Loucy (cell line): ENCODE data around the gene PPP1R16B.

Experiments
- EZH2phosphoT487 ChIP-seq: fragments of 200-600 bp; IDR thresholded peaks from 2 replicates; pipeline ENCODE4 v1.6.1; 2018; ENCODE audit warnings: antibody characterized with exemption, mild to moderate bottlenecking, moderate library complexity, borderline replicate concordance
- TF ChIP-seq, protein P1 (sequence below): fragments of 200-600 bp; sonication (generic); conservative IDR thresholded peaks from 2 replicates; pipeline ENCODE4 v1.5.1; 2014; ENCODE audit warnings: mild to moderate bottlenecking, antibody characterized with exemption, low read length

GRCh38 chr20:38935967-38936407, 130.5 kb downstream of the PPP1R16B start:
- TF ChIP-seq, protein P1, sequence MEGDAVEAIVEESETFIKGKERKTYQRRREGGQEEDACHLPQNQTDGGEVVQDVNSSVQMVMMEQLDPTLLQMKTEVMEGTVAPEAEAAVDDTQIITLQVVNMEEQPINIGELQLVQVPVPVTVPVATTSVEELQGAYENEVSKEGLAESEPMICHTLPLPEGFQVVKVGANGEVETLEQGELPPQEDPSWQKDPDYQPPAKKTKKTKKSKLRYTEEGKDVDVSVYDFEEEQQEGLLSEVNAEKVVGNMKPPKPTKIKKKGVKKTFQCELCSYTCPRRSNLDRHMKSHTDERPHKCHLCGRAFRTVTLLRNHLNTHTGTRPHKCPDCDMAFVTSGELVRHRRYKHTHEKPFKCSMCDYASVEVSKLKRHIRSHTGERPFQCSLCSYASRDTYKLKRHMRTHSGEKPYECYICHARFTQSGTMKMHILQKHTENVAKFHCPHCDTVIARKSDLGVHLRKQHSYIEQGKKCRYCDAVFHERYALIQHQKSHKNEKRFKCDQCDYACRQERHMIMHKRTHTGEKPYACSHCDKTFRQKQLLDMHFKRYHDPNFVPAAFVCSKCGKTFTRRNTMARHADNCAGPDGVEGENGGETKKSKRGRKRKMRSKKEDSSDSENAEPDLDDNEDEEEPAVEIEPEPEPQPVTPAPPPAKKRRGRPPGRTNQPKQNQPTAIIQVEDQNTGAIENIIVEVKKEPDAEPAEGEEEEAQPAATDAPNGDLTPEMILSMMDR = no peak
- no peak for TF ChIP-seq EZH2phosphoT487
